Epithelial cell of esophagus (primary cell): ENCODE results near the gene SPANXN2.

Experiments
- DNase-seq: peaks from one replicate; pipeline ENCODE4 v3.0.0; 2010; ENCODE audit warnings: low read depth
- H3K4me3 ChIP-seq: 2 replicates; pipeline ENCODE4 v1.5.1; 2011; ENCODE audit warnings: mild to moderate bottlenecking, low read length, control low read depth
- TF ChIP-seq, protein P1 (sequence below): IDR thresholded peaks from 2 replicates; pipeline ENCODE4 v1.5.1; 2011; ENCODE audit warnings: low read depth, mild to moderate bottlenecking, low read length, control low read depth, inconsistent platforms; ENCODE audit not compliant: insufficient read depth; ENCODE audit errors: missing control alignments

SPANXN2 gene

DNA sequence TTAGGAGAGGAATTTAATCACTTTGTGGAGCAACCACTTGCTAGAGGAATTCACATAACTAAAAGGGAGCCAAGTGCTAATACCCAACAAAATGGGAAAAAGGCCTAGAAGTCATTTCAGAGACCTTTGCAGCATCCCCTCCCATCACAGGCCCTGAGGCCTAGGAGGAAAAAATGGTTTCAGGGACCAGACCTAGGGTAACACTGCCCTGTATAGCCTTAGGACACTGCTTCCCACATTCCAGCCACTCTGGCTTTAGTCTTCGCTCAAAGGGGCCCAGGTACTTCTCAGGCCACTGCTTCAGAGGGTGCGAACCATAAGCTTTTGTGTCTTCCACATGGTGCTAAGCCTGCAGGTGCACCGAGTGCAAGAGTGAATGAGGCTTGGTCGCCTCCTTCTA lies 19.1 kb downstream of the SPANXN2 start:
- TF ChIP-seq, protein P1, sequence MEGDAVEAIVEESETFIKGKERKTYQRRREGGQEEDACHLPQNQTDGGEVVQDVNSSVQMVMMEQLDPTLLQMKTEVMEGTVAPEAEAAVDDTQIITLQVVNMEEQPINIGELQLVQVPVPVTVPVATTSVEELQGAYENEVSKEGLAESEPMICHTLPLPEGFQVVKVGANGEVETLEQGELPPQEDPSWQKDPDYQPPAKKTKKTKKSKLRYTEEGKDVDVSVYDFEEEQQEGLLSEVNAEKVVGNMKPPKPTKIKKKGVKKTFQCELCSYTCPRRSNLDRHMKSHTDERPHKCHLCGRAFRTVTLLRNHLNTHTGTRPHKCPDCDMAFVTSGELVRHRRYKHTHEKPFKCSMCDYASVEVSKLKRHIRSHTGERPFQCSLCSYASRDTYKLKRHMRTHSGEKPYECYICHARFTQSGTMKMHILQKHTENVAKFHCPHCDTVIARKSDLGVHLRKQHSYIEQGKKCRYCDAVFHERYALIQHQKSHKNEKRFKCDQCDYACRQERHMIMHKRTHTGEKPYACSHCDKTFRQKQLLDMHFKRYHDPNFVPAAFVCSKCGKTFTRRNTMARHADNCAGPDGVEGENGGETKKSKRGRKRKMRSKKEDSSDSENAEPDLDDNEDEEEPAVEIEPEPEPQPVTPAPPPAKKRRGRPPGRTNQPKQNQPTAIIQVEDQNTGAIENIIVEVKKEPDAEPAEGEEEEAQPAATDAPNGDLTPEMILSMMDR, result no peak
- H3K4me3 ChIP-seq, result no peak overlapping the region
- no peak for DNase-seq

DNA sequence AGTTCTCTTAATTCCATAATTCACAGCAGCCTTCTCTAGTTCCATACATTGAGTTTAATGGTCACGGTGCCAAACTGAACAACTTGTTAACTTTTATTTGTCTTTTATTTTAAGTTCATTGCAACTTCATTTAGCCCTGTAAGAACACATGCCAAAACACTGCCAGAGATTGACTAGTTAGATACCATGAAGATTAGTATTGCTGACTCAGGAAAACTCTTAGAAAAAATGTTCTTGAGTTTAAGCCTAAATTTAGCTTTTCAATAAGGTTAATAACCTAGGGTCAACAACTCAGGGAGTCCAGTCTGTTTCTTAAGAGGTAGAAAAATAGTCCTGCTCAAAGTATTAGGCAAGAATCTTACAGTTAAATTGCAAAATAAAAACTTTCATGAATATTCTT lies 25.7 kb downstream of the SPANXN2 start:
- no peak for DNase-seq
- TF ChIP-seq, protein P1, result no peak

GRCh38 chrX:143683486-143683885 lies 37.1 kb downstream of the SPANXN2 start:
- no peak overlapping the region for H3K4me3 ChIP-seq
- TF ChIP-seq, protein P1, result no peak
- DNase-seq, result no peak

More for the DNA sequence above, 25.7 kb downstream of the SPANXN2 start:
- no peak overlapping the region for H3K4me3 ChIP-seq

DNA sequence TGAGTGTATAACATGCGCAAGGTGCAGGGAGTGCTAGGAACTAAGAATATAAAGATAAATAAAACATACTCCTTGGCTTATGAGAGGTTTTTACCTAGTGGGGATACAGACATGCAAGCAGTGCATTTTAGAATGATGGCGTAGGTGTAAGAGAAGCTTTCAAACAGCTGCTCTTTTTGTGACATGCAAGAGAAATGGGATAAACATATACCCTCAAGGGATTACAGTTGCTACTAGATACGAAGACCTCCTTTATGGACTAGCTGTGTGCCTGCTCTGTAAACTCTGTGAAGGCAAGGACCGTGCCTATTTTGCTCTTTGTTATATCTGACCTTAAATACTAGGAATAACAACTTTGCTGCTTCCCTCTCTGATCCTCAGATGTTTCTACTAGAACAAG lies 45.6 kb downstream of the SPANXN2 start:
- no peak for DNase-seq
- TF ChIP-seq, protein P1, result no peak
- H3K4me3 ChIP-seq, result no peak overlapping the region

DNA sequence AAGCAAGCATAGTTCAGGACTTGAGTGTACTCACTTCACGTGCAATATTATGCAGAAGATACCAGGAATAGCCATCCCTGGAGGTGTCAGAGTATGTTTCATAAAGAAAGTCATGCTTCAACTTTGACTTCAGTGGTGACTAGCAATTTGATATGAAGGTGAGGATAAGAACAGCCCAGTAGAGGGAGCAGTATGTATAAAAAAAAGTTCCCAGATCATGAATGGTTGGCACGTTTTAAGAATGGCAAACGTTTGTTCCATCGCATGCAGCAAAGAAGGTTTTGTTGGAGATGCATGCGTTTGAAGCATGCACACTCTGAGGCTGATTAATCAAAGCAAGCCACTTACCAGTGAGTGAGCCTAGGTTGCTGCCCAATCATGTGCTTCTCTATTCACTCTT lies 51.2 kb downstream of the SPANXN2 start:
- TF ChIP-seq, protein P1, result peak; percentile 38
- no peak overlapping the region for H3K4me3 ChIP-seq
- peak; percentile 23 for DNase-seq

DNA sequence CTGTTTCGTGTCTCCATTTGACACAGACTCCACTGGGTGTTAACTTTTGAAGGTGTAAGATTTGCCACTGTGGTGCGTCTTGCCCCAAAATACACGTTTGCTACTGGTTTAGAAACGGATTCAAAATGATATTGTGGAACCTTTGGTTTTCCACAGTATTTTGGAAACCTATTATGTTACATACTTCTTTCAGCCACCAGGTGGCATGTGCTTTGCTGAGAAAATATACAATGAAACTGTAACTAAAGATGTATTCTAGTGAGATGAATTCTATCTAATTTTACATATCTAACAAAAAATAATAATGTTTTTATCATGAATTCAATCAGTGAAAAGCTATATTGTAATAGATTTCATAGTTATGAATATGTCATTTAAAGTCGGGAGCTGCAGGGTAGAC lies 56.2 kb downstream of the SPANXN2 start:
- peak; percentile 5 for DNase-seq
- TF ChIP-seq, protein P1, result peak; percentile 46
- no peak overlapping the region for H3K4me3 ChIP-seq

DNA sequence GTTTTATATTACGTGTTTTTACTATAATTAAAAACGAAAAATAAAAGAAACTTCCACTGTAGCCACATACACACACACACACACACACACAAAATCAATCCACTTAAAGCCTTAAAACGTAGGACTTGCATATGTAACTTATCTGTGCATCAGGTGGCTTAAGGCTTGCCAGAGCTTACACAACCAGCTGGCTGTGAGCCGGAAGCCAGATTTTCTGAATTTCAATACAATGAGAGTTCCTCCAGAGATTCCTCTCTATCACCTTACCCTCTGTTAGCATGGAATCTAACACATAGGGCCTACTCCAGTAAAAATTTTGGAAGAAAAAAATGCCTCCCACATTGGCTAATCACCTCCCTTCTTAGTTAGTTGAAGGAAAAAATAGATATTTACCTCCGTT lies 56.8 kb downstream of the SPANXN2 start:
- DNase-seq, result no peak

More for the DNA sequence above, 56.8 kb downstream of the SPANXN2 start:
- H3K4me3 ChIP-seq, result no peak overlapping the region
- TF ChIP-seq, protein P1, result no peak
